Activated effector memory CD4-positive, alpha-beta T cell treated with Interleukin-2 at 50 U/mL for 16 hours (primary cell): ENCODE data around the gene KIF1A.

ENCODE experiments used
- DNase-seq: peaks from one replicate; pipeline ENCODE4 v3.0.0-alpha.2; 2020

Gene KIF1A

DNA sequence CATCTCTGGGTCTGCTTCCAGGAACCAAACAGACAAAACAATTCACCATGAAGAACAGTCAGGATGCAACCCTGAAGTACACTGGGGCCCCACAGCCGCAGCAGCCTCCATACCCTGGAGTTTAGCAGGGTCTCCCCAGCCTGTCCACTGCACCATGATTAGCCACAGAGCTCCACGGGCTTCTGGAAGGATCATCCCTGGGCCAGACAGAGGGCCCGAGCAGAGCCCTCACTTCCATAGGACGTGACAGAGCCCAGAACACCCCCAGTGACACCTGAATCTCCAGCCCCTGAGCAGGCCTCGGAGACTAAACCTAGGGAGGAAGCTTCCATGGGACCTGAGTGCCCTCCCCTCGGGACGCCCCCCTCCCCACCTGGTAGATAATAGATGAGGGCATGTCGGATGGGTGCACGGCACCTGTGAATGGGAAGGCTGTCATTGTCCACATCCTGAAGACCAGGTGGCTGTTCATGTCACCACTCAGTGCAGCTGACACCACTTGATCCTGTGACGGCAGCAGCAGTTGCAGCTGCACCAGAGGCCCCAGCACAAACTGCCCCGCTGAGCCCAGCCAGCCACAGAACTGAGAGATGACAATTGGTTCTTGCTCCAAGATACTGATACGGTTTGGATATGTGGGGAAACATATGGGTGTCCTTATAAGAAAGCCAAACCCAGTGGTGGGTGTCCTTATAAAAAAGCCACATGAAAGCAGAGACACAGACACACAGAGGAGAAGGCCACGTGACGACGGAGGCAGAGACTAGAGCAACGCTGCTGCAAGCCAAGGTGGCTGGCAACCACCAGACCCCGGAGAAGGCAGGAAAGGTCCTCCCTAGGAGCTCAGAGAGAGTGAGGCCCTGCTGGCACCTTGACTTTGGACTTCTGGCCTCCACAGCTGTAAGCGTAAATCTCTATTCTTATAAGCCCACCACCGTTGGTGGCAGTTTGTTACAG lies 23.2 kb downstream of the KIF1A start:
- no peak for DNase-seq

DNA sequence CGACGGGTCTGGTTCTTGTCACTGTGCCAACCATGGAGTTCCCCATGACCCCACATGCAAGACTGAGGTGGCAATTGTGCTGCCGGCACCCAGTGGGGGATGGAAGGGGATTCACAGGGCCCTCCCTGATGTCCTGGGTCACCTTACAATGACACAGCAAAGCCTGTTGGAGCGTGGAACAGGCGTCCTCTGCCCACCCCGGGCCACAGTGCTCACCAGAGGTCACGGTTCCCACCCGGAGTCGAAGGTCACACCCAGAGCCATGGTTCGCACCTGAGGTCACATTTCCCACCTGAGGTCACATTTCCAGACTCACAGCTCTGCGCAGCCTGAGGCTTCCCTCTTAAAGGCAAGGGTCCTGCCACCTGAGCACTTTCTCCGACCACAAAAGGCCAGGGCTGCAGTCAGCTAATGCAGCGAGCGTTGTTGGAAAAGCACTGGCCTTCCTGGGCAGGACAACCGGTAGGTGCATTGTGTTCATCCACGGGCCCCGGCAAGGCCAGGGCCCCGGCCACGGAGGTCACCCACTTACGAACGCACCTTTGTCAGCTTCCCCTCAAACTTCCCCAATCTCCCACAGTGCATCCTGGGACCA lies 24.0 kb downstream of the KIF1A start:
- DNase-seq = no peak

DNA sequence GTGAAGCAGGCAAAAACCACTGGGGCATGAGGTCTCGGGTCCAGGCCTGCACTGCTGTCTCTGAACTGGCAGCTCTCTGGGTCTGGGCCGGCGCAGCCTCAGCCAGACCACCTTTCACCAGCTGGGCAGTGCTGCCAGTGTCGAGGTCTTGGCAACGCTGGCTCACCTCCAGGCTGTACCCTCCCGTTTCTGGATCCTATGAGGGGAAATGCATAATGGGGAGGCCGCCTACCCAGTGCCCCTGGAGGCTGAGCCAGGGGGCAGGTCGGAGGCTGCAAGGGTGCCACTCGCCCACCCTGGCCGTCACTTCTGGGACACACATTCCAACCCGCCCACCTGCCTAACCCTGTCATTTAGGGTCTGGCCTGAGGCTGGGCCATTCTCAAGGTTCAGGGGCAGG lies 24.6 kb downstream of the KIF1A start:
- DNase-seq = no peak

DNA sequence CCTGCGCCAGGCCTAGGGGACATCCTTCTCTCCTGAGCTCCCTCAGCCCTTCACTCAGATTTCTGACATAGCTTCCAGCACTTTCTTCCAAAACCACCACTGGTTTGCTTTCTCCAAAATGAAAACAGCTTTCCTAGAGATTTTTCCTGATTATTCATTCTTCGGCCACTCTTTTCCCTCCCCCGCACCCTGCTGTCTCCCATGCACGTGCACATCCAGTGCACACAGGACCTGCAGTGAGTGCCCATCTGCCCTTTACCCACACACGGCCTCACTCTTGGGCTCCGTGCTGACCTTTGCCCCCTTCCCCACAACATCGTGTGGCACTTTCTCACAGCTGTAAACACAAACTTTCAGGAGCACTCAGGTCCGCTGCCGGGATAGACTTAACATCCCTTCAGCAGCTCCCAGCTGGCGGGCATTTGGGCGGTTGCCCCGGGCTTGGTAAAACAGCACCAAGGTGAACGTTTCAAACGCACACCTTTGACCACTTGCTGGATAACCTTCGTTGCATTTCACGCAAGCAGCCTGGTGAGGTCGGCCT lies 25.8 kb downstream of the KIF1A start:
- no peak for DNase-seq

DNA sequence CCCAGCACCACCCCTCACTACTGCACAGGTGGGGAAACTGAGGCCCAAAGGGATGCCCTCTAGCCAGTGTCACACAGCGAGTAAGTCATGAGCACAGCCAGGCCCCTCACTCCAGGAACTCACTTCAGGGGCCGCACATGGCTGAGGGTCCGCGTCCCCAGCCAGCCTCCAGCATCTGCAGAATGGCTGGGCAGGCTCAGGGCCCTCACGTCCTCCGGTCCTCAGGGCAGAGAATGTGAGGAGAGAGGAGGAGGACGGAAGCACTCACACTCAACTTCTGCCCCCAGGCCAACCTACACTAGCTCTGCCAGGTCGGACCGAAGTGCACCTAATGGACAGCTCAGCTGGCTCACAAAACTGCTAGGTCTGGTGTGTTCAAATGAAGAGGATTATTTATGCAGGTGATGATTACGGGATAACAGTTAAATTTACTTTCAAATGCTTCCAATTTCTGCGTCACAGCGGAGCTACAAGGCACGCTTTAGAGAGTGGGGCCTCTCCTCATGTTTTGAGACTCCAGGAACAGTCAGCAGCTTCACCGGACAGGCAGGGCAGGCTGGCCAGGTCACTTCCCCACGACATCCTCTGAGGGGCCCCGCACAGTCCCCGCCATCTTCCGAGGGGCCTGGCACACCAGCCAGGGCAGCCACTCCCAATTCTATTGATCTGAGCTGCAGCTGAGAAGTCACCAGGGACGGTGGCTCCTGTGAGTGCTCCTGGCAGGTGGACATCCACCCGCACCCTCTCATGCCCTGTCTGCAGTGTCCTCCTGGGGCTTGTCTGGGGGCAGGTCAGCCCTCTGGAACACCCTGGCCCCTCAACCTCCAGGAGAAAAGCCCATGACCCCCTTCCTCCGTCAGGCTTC lies 26.5 kb downstream of the KIF1A start:
- DNase-seq = no peak

DNA sequence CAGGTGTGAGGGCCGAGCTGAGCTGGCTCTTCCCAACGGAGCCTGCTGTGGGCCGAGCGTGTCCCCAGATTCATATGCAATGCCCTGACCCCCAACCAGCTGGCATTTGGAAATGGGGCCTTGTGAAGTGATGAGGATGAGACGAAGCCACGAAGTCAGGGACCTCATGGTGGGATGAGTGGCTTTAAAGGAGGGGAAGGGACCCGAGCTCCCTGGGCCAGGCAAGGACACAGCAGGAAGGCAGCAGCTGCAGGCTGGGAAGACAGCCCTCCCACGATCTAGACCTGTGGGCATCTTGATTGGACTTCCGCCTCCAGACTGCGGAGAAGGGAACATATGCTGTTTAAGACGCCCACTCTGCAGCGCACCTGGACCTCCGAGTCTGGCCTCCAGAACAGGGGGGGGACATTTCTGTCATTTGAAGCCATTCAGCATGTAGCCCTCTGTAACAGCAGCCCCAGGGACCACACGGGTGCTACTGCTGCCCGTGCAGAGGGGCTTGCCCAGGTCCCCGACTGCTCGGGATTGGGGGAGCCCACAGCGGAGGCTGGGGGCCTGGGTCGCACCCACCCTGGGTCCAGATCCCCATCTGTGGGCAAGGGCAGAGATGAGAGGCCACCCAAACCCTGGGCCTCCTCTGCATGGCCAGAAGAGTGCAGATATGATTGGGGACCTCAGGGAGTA lies 27.2 kb downstream of the KIF1A start:
- no peak for DNase-seq

DNA sequence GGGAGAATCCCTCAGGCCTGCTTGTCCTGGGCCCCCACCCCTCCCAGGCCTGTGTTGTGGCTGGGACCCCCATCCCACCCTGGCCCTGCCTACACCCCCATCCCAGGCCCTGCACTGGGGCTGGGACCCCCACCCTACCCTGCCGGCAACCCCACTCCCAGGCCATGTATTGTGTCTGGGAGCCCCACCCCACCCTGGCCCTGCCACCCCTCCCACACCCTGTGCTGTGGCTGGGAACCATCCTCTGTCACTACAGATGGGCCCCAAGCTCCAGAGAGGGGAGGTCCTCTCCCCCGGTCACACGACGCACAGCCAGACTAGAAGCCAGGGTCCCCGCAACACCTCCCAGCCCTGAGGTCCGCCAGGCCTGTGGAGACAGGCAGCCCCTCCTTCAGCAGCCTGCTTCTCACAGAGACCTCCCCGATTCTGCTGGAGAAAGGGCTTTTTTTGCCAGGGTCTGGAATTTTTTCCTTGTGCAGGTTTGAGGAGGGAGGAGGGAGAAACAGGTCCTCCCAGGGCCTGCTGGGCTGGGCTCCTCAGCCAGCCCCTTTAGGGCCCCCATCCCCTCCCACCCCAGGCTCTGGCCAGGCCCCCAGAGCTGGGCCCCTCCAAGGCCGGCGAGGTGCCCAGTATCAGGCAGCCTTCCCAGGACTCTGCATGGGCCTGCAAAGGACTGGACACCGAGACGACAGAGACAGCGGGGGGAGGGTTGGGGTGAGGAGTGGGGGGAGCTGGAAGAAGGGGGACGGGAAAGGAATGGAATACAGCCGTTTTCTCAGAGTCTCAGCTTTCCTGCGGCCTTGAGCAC lies 28.0 kb downstream of the KIF1A start:
- DNase-seq = no peak

DNA sequence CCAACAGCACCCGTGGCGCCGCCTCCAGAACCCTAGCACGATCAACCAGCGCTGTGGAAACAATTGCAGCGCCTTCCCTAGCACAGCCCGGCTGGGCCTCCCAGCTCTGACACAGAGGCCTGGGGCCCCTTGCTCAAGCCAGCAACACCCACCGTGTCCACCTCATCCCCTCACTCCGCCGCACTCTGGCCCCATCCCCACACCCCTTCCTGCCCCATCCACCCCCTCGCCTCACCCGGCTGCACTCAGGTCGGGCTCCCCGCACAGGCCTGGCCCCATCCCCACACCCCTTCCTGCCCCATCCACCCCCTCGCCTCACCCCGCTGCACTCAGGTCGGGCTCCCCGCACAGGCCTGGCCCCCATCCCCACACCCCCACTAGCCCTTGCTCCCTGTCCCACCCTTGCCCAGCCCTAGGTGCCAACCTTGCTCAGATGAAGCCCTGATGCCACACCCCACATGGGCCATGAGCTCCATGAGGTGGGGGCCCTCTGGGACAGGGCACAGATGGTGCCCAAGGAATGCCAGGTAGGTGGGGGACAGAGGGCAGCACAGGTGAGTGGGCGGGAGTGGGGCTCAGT lies 28.7 kb downstream of the KIF1A start:
- DNase-seq = no peak

DNA sequence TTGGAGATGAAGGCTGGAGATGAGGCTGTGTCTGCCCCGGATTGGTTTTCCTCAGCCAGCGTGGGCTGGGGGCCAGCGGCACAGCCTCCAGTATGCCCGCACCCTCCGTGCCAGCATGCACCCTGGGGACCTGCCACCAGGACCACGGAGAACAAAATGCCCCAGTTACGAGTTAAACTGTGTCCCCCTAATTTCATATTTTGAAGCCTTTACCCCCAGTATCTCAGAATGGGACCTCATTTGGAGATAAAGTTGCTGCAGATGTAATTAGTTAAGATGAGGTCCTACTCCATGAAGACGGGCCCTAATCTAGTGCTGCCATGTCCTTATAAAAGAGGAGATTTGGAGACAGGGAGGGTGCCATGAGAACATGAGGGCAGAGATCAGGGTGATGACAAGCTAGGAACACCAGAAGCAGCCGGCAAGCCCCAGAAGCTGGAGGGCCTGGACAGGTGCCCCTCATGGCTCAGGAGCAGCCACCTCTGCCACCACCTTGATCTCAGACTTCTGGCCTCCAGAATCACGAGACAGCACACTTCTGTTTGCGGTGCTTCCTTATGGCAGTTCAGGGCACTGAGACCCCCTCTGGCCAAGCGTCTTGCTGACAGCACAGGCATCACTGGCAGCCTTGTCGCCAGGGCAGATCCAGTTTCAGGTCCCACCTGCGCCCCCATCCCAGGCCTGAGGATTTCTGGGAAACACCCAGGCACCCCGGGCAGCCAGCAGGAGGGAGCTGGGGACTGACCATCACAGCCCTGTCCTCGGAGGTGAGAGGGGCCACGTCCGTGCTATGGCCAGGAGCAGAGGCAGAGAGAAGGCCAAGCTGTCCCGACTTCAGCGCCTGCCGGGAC lies 29.4 kb downstream of the KIF1A start:
- no peak for DNase-seq

DNA sequence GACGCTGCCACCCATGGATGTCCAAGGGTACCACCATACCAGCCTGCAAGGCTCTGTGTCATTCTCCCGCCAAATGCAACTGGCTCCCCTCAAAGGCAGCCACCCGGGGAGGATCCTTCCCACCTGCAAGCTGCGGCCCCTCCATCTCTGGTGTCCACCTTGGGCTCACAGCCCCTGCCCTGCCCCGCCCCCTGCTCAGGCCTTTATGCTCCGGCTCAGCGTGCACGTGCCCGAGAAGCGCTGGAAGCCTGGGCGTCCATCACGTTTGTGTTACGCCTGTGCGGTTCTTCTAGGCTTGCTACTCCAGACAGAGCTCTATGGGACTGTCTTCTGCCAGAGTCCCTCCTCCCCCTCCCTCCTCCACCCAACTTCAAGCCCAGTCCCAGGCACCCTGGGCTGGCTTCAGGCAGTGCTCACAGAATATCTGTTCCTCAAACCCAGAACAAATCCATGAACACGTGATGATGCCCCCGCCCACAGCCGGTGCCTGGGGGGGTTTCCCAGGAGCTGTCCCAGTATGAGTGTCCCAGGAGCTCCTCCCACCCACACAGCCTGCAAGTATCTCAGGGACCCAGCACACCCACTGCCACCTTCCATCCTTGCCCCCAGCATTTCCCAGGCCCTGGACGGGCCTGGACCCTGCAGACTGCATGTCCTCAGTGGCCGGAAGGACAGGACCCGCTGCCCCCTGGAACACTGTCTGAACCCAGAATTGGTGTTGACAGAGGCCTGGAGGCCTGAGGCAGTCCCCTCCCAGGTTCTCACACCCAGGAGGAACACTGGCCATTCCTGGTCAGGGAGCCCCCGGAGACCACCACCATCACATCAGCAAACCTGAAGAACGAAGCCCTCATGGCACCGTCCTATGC lies 30.3 kb downstream of the KIF1A start:
- DNase-seq = no peak

DNA sequence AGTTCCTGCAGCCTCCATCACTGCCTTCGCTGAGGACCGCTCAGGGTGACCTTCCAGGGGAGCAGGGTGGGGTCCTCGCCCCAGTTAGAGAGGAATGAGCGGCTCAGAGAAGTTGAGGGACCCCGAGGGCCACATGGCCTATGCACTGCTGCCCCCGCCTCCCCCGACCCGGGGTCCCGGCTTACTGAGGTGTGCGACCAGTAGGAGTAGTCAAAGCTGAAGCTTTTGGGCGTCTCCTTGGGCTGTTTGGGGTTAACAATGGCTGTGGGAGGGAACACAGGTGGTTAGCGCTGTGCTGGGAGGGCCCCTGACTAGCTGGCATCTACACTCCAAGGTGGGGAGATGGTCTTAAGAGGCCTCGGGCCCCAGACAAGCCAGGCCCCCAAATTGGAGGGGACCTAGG lies 31.0 kb downstream of the KIF1A start:
- DNase-seq = no peak

DNA sequence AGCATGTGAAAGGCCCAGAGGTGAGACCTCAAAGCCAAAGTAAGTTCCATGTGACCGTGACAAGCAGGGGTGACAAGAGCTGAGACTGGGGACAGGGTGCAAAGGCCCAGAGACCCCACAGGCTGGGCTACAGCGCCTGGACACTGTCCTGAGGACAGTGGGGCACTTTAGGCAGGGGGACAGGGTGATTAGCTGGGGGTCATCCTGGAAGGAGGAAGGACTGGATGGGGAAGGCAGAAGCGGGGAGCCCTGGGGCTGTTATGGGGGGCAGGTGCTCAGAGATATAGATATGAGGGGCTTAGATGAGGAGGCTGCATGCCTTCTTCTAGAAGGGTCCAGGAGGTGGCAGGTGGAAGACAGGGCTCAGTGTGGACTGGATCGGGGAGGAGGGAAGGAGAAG lies 31.5 kb downstream of the KIF1A start:
- no peak for DNase-seq

DNA sequence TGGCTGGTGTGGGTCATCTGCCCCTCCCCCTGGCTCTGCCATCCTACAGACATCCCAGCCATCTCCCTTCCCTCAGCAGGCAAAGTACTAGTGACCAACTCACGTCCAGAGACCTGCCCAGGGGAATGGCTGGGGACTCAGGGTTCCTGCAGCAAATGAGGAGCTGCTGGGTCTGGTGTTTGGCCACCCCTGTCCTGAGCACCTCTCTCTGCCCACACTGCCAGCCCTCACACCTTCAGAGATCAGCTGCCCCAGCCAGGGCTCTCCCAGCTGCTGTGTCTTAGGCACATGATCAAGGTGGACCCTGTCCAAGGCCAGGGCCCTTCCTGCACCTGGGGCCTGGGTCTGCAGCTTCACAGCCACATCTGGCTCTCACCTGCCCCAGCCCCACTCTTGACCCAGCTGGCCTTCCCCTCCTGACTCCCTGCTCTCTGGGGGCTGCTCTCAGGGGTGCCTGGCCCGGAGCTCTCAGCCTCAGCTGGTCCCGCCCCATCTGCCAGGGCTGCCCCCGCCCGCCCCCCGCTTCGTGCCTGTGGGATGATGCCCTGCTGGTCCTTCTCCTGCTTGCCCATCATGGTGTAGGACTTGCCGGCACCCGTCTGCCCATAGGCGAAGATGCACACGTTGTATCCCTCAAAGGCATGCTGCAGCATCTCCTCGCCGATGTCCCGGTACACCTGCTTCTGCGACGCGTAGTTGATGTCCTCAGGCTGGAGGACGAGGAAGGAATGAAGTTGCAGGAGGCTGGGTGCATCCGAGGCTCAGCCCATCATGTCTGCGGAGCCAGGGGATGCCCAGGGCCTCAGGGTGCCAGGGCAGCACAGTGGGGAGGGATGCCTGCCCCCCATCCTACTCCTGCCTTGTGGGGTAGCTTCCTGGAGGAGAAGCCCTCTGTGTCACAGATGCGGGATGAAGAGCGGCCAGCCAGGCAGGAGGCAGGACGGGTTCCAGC lies 32.2 kb downstream of the KIF1A start:
- DNase-seq = no peak

DNA sequence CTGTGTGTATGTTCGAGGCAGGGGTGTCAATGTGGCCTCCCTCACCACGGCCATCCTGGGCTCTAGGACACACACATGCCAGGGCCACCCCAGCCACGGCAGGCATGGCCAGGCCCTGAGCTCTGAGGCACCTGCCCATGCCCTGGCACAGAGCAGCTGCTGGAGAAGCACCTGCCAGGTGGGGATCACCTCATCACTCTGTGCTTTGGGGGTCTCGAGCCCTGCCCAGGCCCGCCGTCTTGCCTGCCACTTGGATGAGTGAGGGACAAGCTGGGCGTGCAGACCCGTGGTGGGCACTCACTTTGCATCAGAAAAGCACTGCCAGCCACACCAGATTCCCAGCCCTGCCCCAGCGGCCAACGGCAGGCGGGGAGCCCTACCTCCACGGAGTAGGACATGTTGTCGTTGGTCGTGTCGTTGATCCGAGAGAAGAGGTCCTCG lies 33.1 kb downstream of the KIF1A start:
- DNase-seq = no peak

DNA sequence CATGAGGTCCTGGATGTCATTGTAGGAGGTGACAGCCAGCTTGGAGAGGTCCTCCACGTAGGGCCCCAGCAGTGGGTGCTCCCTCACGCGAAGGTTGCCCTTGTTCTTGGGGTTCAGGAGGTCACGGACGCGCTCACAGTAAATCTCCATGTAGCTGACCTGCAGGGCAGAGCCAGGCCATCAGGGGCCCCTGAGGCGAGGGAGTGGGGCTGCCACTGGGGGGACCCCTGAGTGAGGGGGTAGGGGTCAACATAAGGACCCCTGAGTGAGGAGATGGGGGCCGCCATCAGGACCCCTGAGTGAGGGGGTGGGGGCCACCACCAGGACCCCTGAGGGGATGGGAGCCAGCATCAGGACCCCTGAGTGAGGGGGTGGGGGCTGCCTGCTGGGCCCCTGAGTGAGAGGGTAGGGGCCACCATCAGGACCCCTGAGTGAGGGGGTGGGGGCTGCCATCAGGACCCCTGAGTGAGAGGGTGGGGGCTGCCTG lies 33.6 kb downstream of the KIF1A start:
- DNase-seq = no peak

DNA sequence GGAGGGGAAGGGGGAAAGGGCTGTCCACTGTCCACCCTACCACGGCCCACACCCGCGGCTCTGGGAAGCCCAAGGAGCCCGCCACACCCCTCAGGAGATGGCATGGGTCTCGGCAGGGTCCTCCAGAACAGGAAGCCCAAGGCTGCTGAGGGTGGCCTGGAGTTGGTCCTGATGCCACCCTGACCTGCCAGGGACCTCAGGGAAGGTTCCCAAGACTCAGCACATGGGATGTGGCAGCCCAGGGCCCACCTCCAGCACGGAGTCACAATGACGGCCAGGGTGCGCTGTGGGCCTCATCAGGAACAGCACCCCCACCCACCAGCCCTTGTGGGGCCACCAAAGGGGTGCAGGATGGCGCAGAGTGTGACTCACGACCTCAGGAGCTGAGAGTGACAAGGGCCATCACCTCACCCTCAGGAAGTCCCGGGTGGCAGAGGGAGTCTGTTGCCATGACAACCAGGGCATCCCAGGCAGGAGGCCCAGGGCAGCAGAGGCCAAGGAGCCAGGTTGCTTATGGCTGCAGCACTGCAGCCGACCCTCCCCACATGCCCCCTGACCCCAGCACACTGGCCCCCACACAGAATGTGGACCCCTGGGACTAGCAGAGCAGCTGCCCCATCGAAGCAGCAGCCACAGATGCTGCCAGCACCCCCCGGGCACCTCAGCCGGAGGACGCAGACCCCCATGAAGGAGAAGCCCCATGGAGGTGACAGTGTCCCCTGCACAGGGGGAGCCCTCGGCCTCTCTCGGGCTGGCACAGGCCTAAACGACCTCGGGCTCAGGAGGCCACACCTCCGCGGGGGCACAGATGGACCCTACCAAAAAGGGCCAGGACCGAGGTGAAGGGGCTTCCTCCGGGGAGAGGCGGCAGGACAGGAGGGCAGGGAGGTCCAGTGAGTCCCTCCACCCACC lies 34.3 kb downstream of the KIF1A start:
- DNase-seq = no peak
